HG02763 (cell line): ENCODE measurements around the gene FGF16.
"Not testable (repeated sequence)": the region's sequence is repeated elsewhere in the genome, so short reads cannot be mapped to it uniquely, and the experiment has no call there.

Experiments used
- ATAC-seq: cut with Tn5 transposase; IDR thresholded peaks from one replicate; pipeline ENCODE4 v1.9.1; 2021; ENCODE audit warnings: mild to moderate bottlenecking, moderate library complexity; ENCODE audit not compliant: unreplicated experiment

FGF16 gene

GRCh38 chrX:77446908-77447652 is at the start of gene FGF16:
Gene FGF16 (plus strand): TSS chrX:77447389. CDS start chrX:77447675, 286 bp downstream.
- no peak for ATAC-seq

- ATAC-seq: no peak
Observed at GRCh38 chrX:77398330-77398954, 48.7 kb upstream of the FGF16 start.

- ATAC-seq: no peak
Observed at GRCh38 chrX:77404419-77404818, 42.8 kb upstream of the FGF16 start.

- ATAC-seq: not testable (repeated sequence)
Observed at GRCh38 chrX:77407821-77408220, 39.4 kb upstream of the FGF16 start.

GRCh38 chrX:77412631-77413030 is 34.6 kb upstream of the FGF16 start:
- no peak for ATAC-seq

- ATAC-seq: no peak
Observed at GRCh38 chrX:77415161-77415560, 32.0 kb upstream of the FGF16 start.

- ATAC-seq: no peak
Observed at GRCh38 chrX:77415882-77416281, 31.3 kb upstream of the FGF16 start.

- ATAC-seq: no peak
Observed at GRCh38 chrX:77422891-77423648, 24.1 kb upstream of the FGF16 start.

GRCh38 chrX:77426811-77427210 is 20.4 kb upstream of the FGF16 start:
- ATAC-seq: no peak

- ATAC-seq: no peak
Observed at GRCh38 chrX:77427611-77428010, 19.6 kb upstream of the FGF16 start.

GRCh38 chrX:77428551-77428950 is 18.6 kb upstream of the FGF16 start:
- no peak for ATAC-seq

- ATAC-seq: no peak
Observed at GRCh38 chrX:77431227-77431626, 16.0 kb upstream of the FGF16 start.

GRCh38 chrX:77433001-77433400 is 14.2 kb upstream of the FGF16 start:
- no peak for ATAC-seq

GRCh38 chrX:77434962-77435361 is 12.2 kb upstream of the FGF16 start:
- ATAC-seq: no peak

GRCh38 chrX:77436271-77436670 is 10.9 kb upstream of the FGF16 start:
- ATAC-seq: no peak

- no peak for ATAC-seq
Observed at GRCh38 chrX:77436682-77437081, 10.5 kb upstream of the FGF16 start.

- ATAC-seq: no peak
Observed at GRCh38 chrX:77440330-77440729, 6.9 kb upstream of the FGF16 start.

GRCh38 chrX:77441033-77441432 is 6.2 kb upstream of the FGF16 start:
- no peak for ATAC-seq

GRCh38 chrX:77441479-77441878 is 5.7 kb upstream of the FGF16 start:
- no peak for ATAC-seq

GRCh38 chrX:77442728-77443127 is 4.5 kb upstream of the FGF16 start:
- ATAC-seq: no peak

GRCh38 chrX:77444075-77444474 is 3.1 kb upstream of the FGF16 start:
- no peak for ATAC-seq

GRCh38 chrX:77444545-77444944 is 2.6 kb upstream of the FGF16 start:
- ATAC-seq: no peak
